Measurements from ENCODE around the gene CHST9. TPM values are rescaled to one million over a fixed set of nuclear protein-coding genes. Genes with fewer than 3 reads are reported as not detected.

Gene CHST9
- total and polyA plus RNA-seq, 9 of the 15 experiments (the other 6 are each of a cell fraction or from before 2014, with no cell fraction given): not detected

GRCh38 chr18:27130065-27130630 lies 55.0 kb downstream of the CHST9 start:
- Histone ChIP-seq H3K4me3 (no peak overlapping the region), H3K27ac (ENCODE audit: extremely low read depth, low read depth, low read length) (no peak overlapping the region), H3K4me1 (replicated peaks in 1 of 2; ENCODE audit: control insufficient read depth in 2 of 2, insufficient read depth in 2 of 2, low read length in 2 of 2) (no peaks in the 10 kb centered on the region), H4K20me1 (replicated peaks; ENCODE audit: control insufficient read depth, insufficient read depth, low read length) (no peaks in the 10 kb centered on the region), H3K9me1 (ENCODE audit: control insufficient read depth, insufficient read depth, low read length) (no peaks in the 10 kb centered on the region), H3K9ac (ENCODE audit: insufficient read depth in 1 of 2, low read depth in 2 of 2, low read length in 2 of 2) (no peak overlapping the region), H3K27me3 (ENCODE audit: control insufficient read depth in 2 of 2, insufficient read depth in 2 of 2, low read length in 2 of 2) (no peaks in the 10 kb centered on the region), H2AFZ (ENCODE audit: low read depth, low read length) (no peak overlapping the region), H3K9me3 (replicated peaks; ENCODE audit: control insufficient read depth, insufficient read depth, low read depth, low read length) (no peaks in the 10 kb centered on the region), H3K36me3 (ENCODE audit: control insufficient read depth, insufficient read depth, low read length) (no peaks in the 10 kb centered on the region), H3K79me2 (ENCODE audit: control insufficient read depth, insufficient read depth, low read length) (no peaks in the 10 kb centered on the region), H3K4me2 (ENCODE audit: insufficient read depth, low read length) (no peak overlapping the region)
- ATAC-seq (no peak), FAIRE-seq (no peak), DNase-seq (ENCODE audit: extremely low read depth in 1 of 4, low spot score in 3 of 4) (no peak)
- ChIA-PET POLR2A (no interaction called here), CTCF (ENCODE audit: low intra/inter-chr PET ratio) (no interaction called here)
- 3% methylated on average over 7 of the region's 7 CpGs for WGBS (ENCODE audit: insufficient coverage, low coverage, missing lambda C conversion rate)
- BruUV-seq (replicated peaks): no TSS peak
- TF ChIP-seq ZNF175 (CRISPR knock-in tag; IDR thresholded peaks at IDR 0.05; ENCODE audit: low read depth): no peak
- no peak for TF ChIP-seq KAT7 (CRISPR knock-in tag; IDR thresholded peaks at IDR 0.05; ENCODE audit: borderline replicate concordance)
- TF ChIP-seq ZNF143 (CRISPR knock-in tag; IDR thresholded peaks at IDR 0.05): no peak
- no peak for TF ChIP-seq BDP1 (IDR thresholded peaks at IDR 0.05; ENCODE audit: insufficient read depth, insufficient read length)
- TF ChIP-seq CREB5 (CRISPR knock-in tag; IDR thresholded peaks at IDR 0.05): no peak
- no peak for TF ChIP-seq ZNF224 (CRISPR knock-in tag; IDR thresholded peaks at IDR 0.05)
- no peak for TF ChIP-seq ZBTB34 (CRISPR knock-in tag; IDR thresholded peaks at IDR 0.05)
- TF ChIP-seq TAF9B (IDR thresholded peaks at IDR 0.05; ENCODE audit: partially characterized antibody): no peak
- TF ChIP-seq ETV5 (CRISPR knock-in tag; IDR thresholded peaks at IDR 0.05; ENCODE audit: low read depth): no peak
- no peak for TF ChIP-seq FOXP1 (CRISPR knock-in tag; IDR thresholded peaks at IDR 0.05)
- TF ChIP-seq SIRT6 (IDR thresholded peaks at IDR 0.05; ENCODE audit: low read depth, low read length): no peak
- no peak for TF ChIP-seq RCOR1 (IDR thresholded peaks at IDR 0.05; ENCODE audit: borderline replicate concordance in 1 of 2, low read depth in 2 of 2, low read length in 2 of 2)
- no peak for TF ChIP-seq ZNF75A (CRISPR knock-in tag; IDR thresholded peaks at IDR 0.05)
- TF ChIP-seq ZNF512 (tag; IDR thresholded peaks at IDR 0.05): no peak
- no peak for TF ChIP-seq PTTG1 (tag; IDR thresholded peaks at IDR 0.05; ENCODE audit: low read depth)
- no peak for TF ChIP-seq STAT5B (CRISPR knock-in tag; IDR thresholded peaks at IDR 0.05)
- no peak for TF ChIP-seq NCOA1 (IDR thresholded peaks at IDR 0.05; ENCODE audit: low read depth)
- no peak for TF ChIP-seq HNRNPL (IDR thresholded peaks at IDR 0.05; ENCODE audit: low read depth, low read length)
- intact Hi-C loops (cut with micrococcal nuclease): no loop called here
- in situ Hi-C loops (cut with MboI): no loop called here
